HG03521 (cell line): ENCODE measurements around the gene AGPAT1.
"Not testable (repeated sequence)": the region's sequence is repeated elsewhere in the genome, so short reads cannot be mapped to it uniquely, and the experiment has no call there.

Experiments
- ATAC-seq: cut with Tn5 transposase; IDR thresholded peaks from one replicate; pipeline ENCODE4 v1.9.1; 2021; ENCODE audit warnings: mild to moderate bottlenecking, moderate library complexity; ENCODE audit not compliant: unreplicated experiment

Gene AGPAT1

GRCh38 chr6:32175711-32176475 is at the start of gene AGPAT1:
Gene AGPAT1 (minus strand): TSS chr6:32176084. CDS start chr6:32171496, 4,588 bp downstream.
- peak; percentile 37 for ATAC-seq

- no peak for ATAC-seq
These were observed 48.8 kb upstream of the AGPAT1 start for GRCh38 chr6:32224696-32225095.

- no peak for ATAC-seq
These were observed 47.7 kb upstream of the AGPAT1 start, which contains the start of gene NOTCH4 for GRCh38 chr6:32223258-32224235. Gene NOTCH4 (minus strand): TSS chr6:32224067. CDS start chr6:32223928, 139 bp downstream.

- ATAC-seq = no peak
These were observed 46.7 kb upstream of the AGPAT1 start for GRCh38 chr6:32222333-32223230.

- ATAC-seq = no peak
These were observed 44.1 kb upstream of the AGPAT1 start for GRCh38 chr6:32220021-32220420.

- ATAC-seq = no peak
These were observed 42.3 kb upstream of the AGPAT1 start for GRCh38 chr6:32218167-32218566.

- ATAC-seq = no peak
These were observed 41.1 kb upstream of the AGPAT1 start for GRCh38 chr6:32216998-32217397.

GRCh38 chr6:32216285-32216684 is 40.4 kb upstream of the AGPAT1 start:
- no peak for ATAC-seq

GRCh38 chr6:32215617-32216016 is 39.7 kb upstream of the AGPAT1 start:
- no peak for ATAC-seq

GRCh38 chr6:32214126-32214525 is 38.2 kb upstream of the AGPAT1 start:
- no peak for ATAC-seq

GRCh38 chr6:32213649-32214048 is 37.8 kb upstream of the AGPAT1 start:
- no peak for ATAC-seq

GRCh38 chr6:32212076-32212760 is 36.3 kb upstream of the AGPAT1 start:
- ATAC-seq = no peak

- not testable (repeated sequence) for ATAC-seq
These were observed 35.5 kb upstream of the AGPAT1 start for GRCh38 chr6:32211432-32211831.

- no peak for ATAC-seq
These were observed 34.3 kb upstream of the AGPAT1 start for GRCh38 chr6:32210191-32210601.

GRCh38 chr6:32208996-32209395 is 33.1 kb upstream of the AGPAT1 start:
- no peak for ATAC-seq

GRCh38 chr6:32204268-32204715 is 28.4 kb upstream of the AGPAT1 start:
- no peak for ATAC-seq

GRCh38 chr6:32203426-32204267 is 27.8 kb upstream of the AGPAT1 start:
- no peak for ATAC-seq

- ATAC-seq = no peak
These were observed 26.3 kb upstream of the AGPAT1 start for GRCh38 chr6:32202186-32202585.
